DND-41 (cell line): ENCODE results near the gene MEOX2.

Experiments
- ATAC-seq: fragments of 200-7000 bp; cut with Tn5 transposase; 3 replicates; pipeline ENCODE4 v1.9.1; 2021; ENCODE audit warnings: low read depth; ENCODE audit not compliant: insufficient read depth
- DNase-seq: peaks from one replicate; pipeline ENCODE4 v3.0.0-alpha.2; 2020
- H2AFZ ChIP-seq: 2 replicates; pipeline ENCODE4 v1.6.0; 2012; ENCODE audit warnings: low read depth, low read length
- H3K27ac ChIP-seq: 2 replicates; pipeline ENCODE4 v1.5.1; 2012; ENCODE audit warnings: low read length, inconsistent platforms
- H3K27me3 ChIP-seq: fragments of 200-600 bp; sonication (generic); 2 replicates; pipeline ENCODE4 v1.6.0; 2012; ENCODE audit warnings: low read length, mild to moderate bottlenecking, inconsistent platforms; ENCODE audit not compliant: insufficient read depth, poor library complexity
- H3K36me3 ChIP-seq: 2 replicates; pipeline ENCODE4 v1.5.1; 2012; ENCODE audit warnings: low read length, inconsistent platforms; ENCODE audit not compliant: insufficient read depth
- H3K4me1 ChIP-seq: 2 replicates; pipeline ENCODE4 v1.5.1; 2012; ENCODE audit warnings: mild to moderate bottlenecking, low read length; ENCODE audit not compliant: insufficient read depth
- H3K4me2 ChIP-seq: 2 replicates; pipeline ENCODE4 v1.6.0; 2012; ENCODE audit warnings: mild to moderate bottlenecking, moderate library complexity, low read length, inconsistent platforms; ENCODE audit not compliant: insufficient read depth
- H3K4me3 ChIP-seq, 2 experiments: fragments of 200-600 bp in 1 of 2; shearing (Covaris generic) in 1 of 2; 2 replicates each; pipeline ENCODE4 v1.5.1; 2012 to 2016; ENCODE audit warnings: inconsistent platforms in 2 of 2, low read length in 2 of 2, mild to moderate bottlenecking in 2 of 2, low read depth in 1 of 2, moderate library complexity in 1 of 2
- H3K79me2 ChIP-seq: 2 replicates; pipeline ENCODE4 v1.6.0; 2012; ENCODE audit warnings: low read length, inconsistent platforms; ENCODE audit not compliant: insufficient read depth
- H3K9ac ChIP-seq: 2 replicates; pipeline ENCODE4 v1.6.0; 2012; ENCODE audit warnings: low read depth, mild to moderate bottlenecking, inconsistent platforms, low read length, moderate library complexity
- H3K9me3 ChIP-seq: 2 replicates; pipeline ENCODE4 v1.5.1; 2012; ENCODE audit warnings: low read length, moderate library complexity, mild to moderate bottlenecking, inconsistent platforms; ENCODE audit not compliant: insufficient read depth, severe bottlenecking
- H4K20me1 ChIP-seq: 2 replicates; pipeline ENCODE4 v1.6.0; 2012; ENCODE audit warnings: low read length; ENCODE audit not compliant: insufficient read depth
- EZH2 ChIP-seq: IDR thresholded peaks from 3 replicates; pipeline ENCODE4 v1.6.1; 2012; ENCODE audit warnings: borderline replicate concordance, low read depth, mild to moderate bottlenecking, moderate library complexity, low read length, inconsistent platforms; ENCODE audit not compliant: severe bottlenecking
- TF ChIP-seq, protein P1 (sequence below): IDR thresholded peaks from 2 replicates; pipeline ENCODE4 v1.5.1; 2012; ENCODE audit warnings: borderline replicate concordance, low read length, moderate library complexity, mild to moderate bottlenecking; ENCODE audit not compliant: poor library complexity, severe bottlenecking; ENCODE audit errors: extremely low read depth

Gene MEOX2

DNA sequence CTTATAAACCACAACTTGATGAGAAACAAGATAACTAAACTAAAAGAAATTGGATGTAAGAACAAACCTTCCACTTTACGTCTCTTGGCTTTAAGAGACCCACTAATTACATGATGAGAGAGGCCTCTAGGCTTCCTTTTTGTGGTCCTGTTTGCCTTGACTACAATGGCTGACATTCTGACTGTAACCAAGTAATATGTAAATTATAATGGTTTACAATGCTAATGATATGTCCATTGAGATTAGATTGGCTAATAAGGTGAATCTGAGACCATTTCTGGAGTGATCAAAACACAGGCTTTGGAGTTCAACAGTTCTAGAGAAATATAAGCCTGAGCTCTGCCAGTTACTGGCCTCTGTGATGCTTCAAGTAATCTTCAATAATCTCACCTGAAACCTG lies 85.3 kb downstream of the MEOX2 start:
- peaks cover 11% of the 10 kb centered on the region for H3K9me3 ChIP-seq
- no peaks in the 10 kb centered on the region for H3K36me3 ChIP-seq
- H3K27me3 ChIP-seq: no peaks in the 10 kb centered on the region
- H3K79me2 ChIP-seq: no peaks in the 10 kb centered on the region
- H3K4me2 ChIP-seq: no peak overlapping the region
- H3K27ac ChIP-seq: no peak overlapping the region
- TF ChIP-seq EZH2: no peak
- no peak overlapping the region for H3K4me3 ChIP-seq
- H3K9ac ChIP-seq: no peak overlapping the region
- DNase-seq (no peak), ATAC-seq (no peak)
- no peaks in the 10 kb centered on the region for H3K4me1 ChIP-seq
- no peaks in the 10 kb centered on the region for H4K20me1 ChIP-seq
- H2AFZ ChIP-seq: no peak overlapping the region

DNA sequence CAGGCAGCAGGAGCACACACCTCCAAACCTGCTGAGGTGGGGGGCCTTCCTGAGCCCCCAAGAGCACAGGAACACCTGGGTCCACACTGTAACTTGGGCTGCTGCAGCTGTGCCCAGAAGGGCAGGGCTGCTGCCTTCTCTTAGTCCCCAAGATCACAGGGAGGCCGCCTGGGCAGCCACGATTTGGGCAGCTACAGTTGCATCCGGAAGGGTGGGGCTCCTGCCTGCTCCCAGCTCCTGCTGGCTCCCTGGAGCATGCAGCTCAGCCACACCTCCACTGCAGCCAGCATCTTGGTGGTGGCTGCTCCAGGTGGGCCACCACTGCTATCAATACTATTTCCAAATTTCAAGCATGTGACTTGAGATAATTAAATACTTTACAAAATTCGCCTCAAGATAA lies 86.2 kb downstream of the MEOX2 start:
- no peak overlapping the region for H3K27ac ChIP-seq
- H2AFZ ChIP-seq: no peak overlapping the region
- no peak overlapping the region for H3K9ac ChIP-seq
- ATAC-seq (no peak), DNase-seq (no peak)
- peaks cover 11% of the 10 kb centered on the region for H3K9me3 ChIP-seq
- H3K4me2 ChIP-seq: no peak overlapping the region
- H3K4me3 ChIP-seq: no peak overlapping the region
- H3K36me3 ChIP-seq: no peaks in the 10 kb centered on the region
- TF ChIP-seq, protein P1, sequence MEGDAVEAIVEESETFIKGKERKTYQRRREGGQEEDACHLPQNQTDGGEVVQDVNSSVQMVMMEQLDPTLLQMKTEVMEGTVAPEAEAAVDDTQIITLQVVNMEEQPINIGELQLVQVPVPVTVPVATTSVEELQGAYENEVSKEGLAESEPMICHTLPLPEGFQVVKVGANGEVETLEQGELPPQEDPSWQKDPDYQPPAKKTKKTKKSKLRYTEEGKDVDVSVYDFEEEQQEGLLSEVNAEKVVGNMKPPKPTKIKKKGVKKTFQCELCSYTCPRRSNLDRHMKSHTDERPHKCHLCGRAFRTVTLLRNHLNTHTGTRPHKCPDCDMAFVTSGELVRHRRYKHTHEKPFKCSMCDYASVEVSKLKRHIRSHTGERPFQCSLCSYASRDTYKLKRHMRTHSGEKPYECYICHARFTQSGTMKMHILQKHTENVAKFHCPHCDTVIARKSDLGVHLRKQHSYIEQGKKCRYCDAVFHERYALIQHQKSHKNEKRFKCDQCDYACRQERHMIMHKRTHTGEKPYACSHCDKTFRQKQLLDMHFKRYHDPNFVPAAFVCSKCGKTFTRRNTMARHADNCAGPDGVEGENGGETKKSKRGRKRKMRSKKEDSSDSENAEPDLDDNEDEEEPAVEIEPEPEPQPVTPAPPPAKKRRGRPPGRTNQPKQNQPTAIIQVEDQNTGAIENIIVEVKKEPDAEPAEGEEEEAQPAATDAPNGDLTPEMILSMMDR: no peak
- no peak for TF ChIP-seq EZH2
- no peaks in the 10 kb centered on the region for H4K20me1 ChIP-seq
- H3K27me3 ChIP-seq: no peaks in the 10 kb centered on the region
- H3K4me1 ChIP-seq: no peaks in the 10 kb centered on the region
- no peaks in the 10 kb centered on the region for H3K79me2 ChIP-seq

DNA sequence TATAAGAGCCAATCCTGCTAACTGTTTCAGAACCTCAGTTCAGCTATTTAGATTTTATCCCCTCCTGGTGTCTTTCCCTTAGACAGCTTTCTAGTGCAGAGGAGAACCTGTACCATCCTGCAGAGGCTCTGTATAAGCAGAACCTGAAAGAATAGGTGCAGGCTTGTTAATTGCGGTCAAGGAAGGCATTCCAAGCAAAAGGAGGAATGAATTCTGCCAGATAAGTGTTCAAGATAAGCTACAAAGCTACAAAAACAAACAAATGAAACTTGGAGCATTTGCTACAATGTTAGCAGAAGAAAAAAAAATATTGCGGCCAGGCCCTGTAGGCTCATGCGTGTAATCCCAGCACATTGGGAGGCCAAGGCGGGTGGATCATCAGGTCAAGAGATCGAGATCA lies 92.0 kb downstream of the MEOX2 start:
- no peaks in the 10 kb centered on the region for H3K36me3 ChIP-seq
- DNase-seq: no peak
- H3K9me3 ChIP-seq: peaks cover 5% of the 10 kb centered on the region
- H3K79me2 ChIP-seq: no peaks in the 10 kb centered on the region
- no peak for ATAC-seq
- H3K27me3 ChIP-seq: no peaks in the 10 kb centered on the region
- H4K20me1 ChIP-seq: no peaks in the 10 kb centered on the region
- no peak overlapping the region for H3K9ac ChIP-seq
- no peak overlapping the region for H2AFZ ChIP-seq
- no peak for TF ChIP-seq EZH2
- TF ChIP-seq, protein P1: no peak
- no peaks in the 10 kb centered on the region for H3K4me1 ChIP-seq
- H3K4me3 ChIP-seq: no peak overlapping the region
- no peak overlapping the region for H3K27ac ChIP-seq
- no peak overlapping the region for H3K4me2 ChIP-seq

DNA sequence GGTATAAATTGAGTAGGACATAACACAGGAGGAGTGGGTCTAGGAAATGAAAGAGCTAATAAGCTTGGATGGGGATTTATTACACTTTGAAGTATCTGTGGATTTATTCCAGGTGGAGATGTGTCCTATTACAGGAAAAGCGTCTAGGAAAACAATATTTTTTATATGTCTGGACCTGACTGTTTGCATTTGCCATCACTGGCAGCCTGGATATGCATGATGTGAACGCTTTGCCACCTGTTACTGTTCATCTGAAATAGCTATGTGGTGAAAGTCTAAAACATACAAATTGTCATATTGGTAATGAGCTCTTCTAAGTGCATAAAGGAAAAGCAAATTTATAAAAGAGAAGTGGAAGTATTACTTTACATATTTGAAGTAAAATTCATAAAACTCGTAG lies 93.1 kb downstream of the MEOX2 start:
- Histone ChIP-seq H3K27ac (no peak overlapping the region), H3K4me1 (no peaks in the 10 kb centered on the region), H3K4me3 (no peak overlapping the region), H3K36me3 (no peaks in the 10 kb centered on the region), H3K9me3 (no peaks in the 10 kb centered on the region), H4K20me1 (no peaks in the 10 kb centered on the region), H3K27me3 (no peaks in the 10 kb centered on the region), H3K79me2 (no peaks in the 10 kb centered on the region), H3K4me2 (no peak overlapping the region), H2AFZ (no peak overlapping the region), H3K9ac (no peak overlapping the region)
- ATAC-seq: no peak
- no peak for TF ChIP-seq EZH2
- TF ChIP-seq, protein P1: no peak
- no peak for DNase-seq
